Activated CD4-positive, alpha-beta memory T cell treated with anti-CD3 and anti-CD28 coated beads, Interleukin-2, amount 10 ng/mL, durations not matched to agents 7 days and 5 days (primary cell): Measurements from ENCODE around the gene GCNT2. TPM values are rescaled to one million over a fixed set of nuclear protein-coding genes. Genes with fewer than 3 reads are reported as not detected.
A peak's percentile ranks its signal among the peaks of the same experiment; 100 is the strongest.
"Not testable (repeated sequence)": the region's sequence is repeated elsewhere in the genome, so short reads cannot be mapped to it uniquely, and the experiment has no call there.

Source experiments
- CTCF ChIA-PET: fragments of 350-600 bp; sonication (Branson Sonifier 250); formaldehyde crosslinking; loops from one replicate; lab custom pipeline; 2021; ENCODE audit warnings: antibody characterized with exemption, inconsistent platforms; lab: Charles Lee
- POLR2A ChIA-PET: fragments of 350-600 bp; sonication (Branson Sonifier 250); formaldehyde crosslinking; loops from one replicate; lab custom pipeline; 2021; ENCODE audit warnings: antibody characterized with exemption; lab: Charles Lee
- DNase-seq: peaks from one replicate; pipeline ENCODE4 v3.0.0-alpha.2; 2020
- H3K27ac Mint-ChIP-seq: one replicate; pipeline ENCODE4 v1.8.0; 2021; ENCODE audit warnings: mild to moderate bottlenecking, mixed read lengths
- H3K27me3 Mint-ChIP-seq: one replicate; pipeline ENCODE4 v1.8.0; 2021; ENCODE audit warnings: mixed read lengths
- H3K36me3 Mint-ChIP-seq: one replicate; pipeline ENCODE4 v1.8.0; 2021; ENCODE audit warnings: low read depth, mixed read lengths
- H3K4me1 Mint-ChIP-seq: one replicate; pipeline ENCODE4 v1.8.0; 2021; ENCODE audit warnings: mixed read lengths
- H3K4me3 Mint-ChIP-seq: one replicate; pipeline ENCODE4 v1.8.0; 2021; ENCODE audit warnings: mild to moderate bottlenecking, mixed read lengths
- H3K9me3 Mint-ChIP-seq: one replicate; pipeline ENCODE4 v1.8.0; 2021; ENCODE audit warnings: mixed read lengths
- total RNA-seq, 2 experiments: library from RNA; stranded (reverse); gene quantifications; one replicate each; pipeline ENCODE4 v1.2.3, GENCODE V29; 2021

Gene GCNT2
- total RNA-seq, 2 experiments from 2014 or later: 3.0 to 3.1 TPM

DNA sequence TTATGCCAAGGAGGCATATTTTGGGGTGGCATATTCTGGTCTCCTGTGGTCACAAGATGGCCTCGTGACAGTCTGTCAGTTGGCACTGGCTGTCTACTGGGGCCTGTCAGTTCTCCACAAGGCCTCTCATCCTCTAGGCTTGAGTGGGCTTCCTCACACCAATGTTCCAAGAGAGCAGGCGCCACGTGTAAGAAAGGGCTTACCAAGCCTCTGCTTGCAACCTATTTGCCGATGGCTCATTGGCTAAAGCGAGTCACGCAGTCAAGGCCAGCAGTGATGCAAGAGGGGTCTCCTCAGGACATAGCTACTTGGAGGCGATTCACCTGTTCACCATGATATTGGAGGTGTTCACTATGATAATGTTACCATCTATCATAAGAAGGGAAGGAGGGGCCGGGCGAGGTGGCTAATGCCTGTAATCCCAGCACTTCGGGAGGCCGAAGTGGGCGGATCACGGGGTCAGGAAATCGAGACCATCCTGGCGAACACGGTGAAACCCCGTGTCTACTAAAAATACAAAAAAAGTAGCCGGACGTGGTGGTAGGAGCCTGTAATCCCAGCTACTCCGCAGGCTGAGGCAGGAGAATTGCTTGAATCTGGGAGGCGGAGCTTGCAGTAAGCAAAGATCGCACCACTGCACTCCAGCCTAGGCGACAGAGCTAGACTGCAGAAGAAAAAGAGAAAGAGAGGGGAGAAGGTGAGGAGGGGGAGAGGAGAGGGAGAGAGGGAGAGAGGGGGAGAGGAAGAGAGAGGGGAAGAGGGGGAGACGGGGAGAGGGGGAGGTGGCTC lies 138.0 kb downstream of the GCNT2 start:
- POLR2A ChIA-PET: interaction anchor here (1.2 kb wide), 1 partner anchor 61 kb away, joined by 3 read pairs; no protein-coding TSS in a partner anchor
- H3K4me1 Mint-ChIP-seq: peaks cover 15% of the 10 kb centered on the region
- no peaks in the 10 kb centered on the region for H3K9me3 Mint-ChIP-seq
- H3K27me3 Mint-ChIP-seq: peaks cover 11% of the 10 kb centered on the region
- CTCF ChIA-PET: no interaction called here
- no peaks in the 10 kb centered on the region for H3K36me3 Mint-ChIP-seq
- DNase-seq: no peak
- H3K4me3 Mint-ChIP-seq: peak overlapping the region; percentile 59
- no peak overlapping the region for H3K27ac Mint-ChIP-seq

DNA sequence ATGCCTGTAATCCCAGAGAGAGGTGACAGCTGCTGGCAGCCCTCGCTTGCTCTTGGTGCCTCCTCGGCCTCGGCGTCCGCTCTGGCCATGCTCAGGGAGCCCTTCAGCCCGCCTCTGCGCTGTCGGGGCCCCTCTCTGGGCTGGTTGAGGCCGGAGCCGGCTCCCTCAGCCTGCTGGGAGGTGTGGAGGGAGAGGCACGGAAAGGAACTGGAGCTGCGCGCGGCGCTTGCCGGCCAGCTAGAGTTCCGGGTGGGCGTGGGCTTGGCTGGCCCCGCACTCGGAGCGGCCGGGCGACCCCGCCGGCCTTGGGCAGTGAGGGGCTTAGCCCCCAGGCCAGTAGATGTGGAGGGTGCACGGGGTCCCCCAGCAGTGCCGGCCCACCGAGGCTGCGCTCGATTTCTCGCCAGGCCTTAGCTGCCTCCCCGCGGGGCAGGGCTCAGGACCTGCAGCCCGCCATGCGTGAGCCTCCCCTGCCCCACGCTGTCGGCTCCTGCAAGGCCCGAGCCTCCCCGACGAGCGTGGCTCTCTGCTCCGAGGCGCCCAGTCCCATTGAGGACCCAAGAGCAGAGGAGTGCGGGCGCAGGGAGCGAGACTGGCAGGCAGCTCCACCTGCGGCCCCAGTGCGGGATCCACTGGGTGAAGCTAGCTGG lies 138.7 kb downstream of the GCNT2 start:
- CTCF ChIA-PET: no interaction called here
- POLR2A ChIA-PET: interaction anchor here (0.6 to 1.2 kb wide), 4 partner anchors 13 to 61 kb away, joined by 3 read pairs; partner anchors contain the start of genes C6orf52 and PAK1IP1
- H3K9me3 Mint-ChIP-seq: no peaks in the 10 kb centered on the region
- peak overlapping the region; percentile 26 for H3K4me3 Mint-ChIP-seq
- peaks cover 14% of the 10 kb centered on the region for H3K4me1 Mint-ChIP-seq
- no peaks in the 10 kb centered on the region for H3K36me3 Mint-ChIP-seq
- H3K27ac Mint-ChIP-seq: no peak overlapping the region
- peak; percentile 19 for DNase-seq
- peaks cover 10% of the 10 kb centered on the region for H3K27me3 Mint-ChIP-seq

DNA sequence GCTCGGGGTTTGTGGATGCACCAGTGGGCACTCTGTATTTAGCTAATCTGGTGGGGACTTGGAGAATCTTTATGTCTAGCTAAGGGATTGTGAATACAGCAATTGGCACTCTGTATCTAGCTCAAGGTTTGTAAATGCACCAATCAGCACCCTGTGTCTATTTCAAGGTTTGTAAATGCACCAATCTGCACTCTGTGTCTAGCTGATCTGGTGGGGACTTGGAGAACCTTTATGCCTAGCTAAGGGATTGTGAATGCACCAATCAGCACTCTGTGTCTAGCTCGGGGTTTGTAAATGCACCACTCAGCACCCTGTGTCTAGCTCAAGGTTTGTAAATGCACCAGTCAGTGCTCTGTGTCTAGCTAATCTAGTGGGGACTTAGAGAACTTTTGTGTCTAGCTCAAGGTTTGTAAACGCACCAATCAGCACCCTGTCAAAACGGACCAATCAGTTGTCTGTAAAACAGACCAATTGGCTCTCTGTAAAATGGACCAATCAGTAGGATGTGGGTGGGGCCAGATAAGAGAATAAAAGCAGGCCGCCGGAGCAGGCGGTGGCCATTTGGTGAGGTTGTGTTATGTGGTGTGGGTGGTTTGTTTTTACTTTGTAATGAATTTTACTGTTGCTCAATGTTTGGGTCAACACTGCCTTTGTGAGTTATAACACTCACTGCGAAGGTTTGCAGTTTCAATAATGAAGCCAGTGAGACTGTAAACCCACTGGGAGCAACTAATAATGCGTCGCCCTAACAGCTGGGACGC lies 139.5 kb downstream of the GCNT2 start:
- H3K36me3 Mint-ChIP-seq, H3K27me3 Mint-ChIP-seq, CTCF ChIA-PET, H3K4me1 Mint-ChIP-seq, DNase-seq, H3K9me3 Mint-ChIP-seq, H3K27ac Mint-ChIP-seq: not testable (repeated sequence)
- POLR2A ChIA-PET: interaction anchor here (0.9 to 1.2 kb wide), 3 partner anchors 13 to 59 kb away, joined by 3 read pairs; partner anchors contain the start of genes C6orf52 and PAK1IP1
- peak overlapping the region; percentile 63 for H3K4me3 Mint-ChIP-seq

DNA sequence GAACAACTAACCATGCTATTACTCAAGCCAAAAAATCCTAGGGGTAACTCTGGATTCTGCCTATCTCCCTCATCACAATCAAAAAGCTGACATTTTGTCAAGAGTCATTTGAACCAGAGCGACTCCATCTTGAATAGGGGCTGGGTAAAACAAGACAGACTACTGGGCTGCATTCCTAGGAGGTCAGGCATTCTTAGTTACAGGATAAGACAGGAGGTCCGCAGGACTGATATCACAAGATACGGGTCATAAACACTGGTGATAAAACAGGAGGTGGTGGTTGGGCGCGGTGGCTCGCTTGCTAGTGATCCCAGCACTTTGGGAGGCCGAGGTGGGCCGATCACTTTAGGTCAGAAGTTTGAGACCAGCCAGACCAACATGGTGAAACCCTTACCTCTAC lies 141.1 kb downstream of the GCNT2 start:
- H3K36me3 Mint-ChIP-seq: no peaks in the 10 kb centered on the region
- no peak for DNase-seq
- H3K4me1 Mint-ChIP-seq: no peaks in the 10 kb centered on the region
- H3K4me3 Mint-ChIP-seq: no peak overlapping the region
- POLR2A ChIA-PET: no interaction called here
- CTCF ChIA-PET: no interaction called here
- H3K27ac Mint-ChIP-seq: no peak overlapping the region
- H3K27me3 Mint-ChIP-seq: peaks cover 15% of the 10 kb centered on the region
- H3K9me3 Mint-ChIP-seq: no peaks in the 10 kb centered on the region

DNA sequence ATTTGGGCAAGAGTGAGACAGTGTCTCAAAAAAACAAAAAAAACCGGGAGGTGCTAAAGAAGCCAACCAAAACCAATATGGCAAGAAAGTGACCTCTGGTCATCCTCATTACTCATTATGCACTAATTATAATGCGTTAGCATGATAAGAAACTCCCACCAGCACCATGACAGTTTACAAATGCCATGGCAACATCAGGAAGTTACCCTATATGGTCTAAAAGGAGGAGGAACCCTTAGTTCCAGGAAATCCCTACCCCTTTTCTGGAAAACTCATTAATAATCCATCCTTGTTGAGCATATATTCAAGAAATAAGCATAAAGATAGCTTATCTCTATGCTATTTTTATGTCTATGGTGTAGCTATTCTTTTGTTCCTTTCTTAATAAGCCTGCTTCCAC lies 141.6 kb downstream of the GCNT2 start:
- H3K4me1 Mint-ChIP-seq: peaks cover under 1% of the 10 kb centered on the region
- no peaks in the 10 kb centered on the region for H3K9me3 Mint-ChIP-seq
- POLR2A ChIA-PET: no interaction called here
- H3K27me3 Mint-ChIP-seq: peaks cover 20% of the 10 kb centered on the region
- no peak overlapping the region for H3K4me3 Mint-ChIP-seq
- no peaks in the 10 kb centered on the region for H3K36me3 Mint-ChIP-seq
- DNase-seq: no peak
- no peak overlapping the region for H3K27ac Mint-ChIP-seq
- CTCF ChIA-PET: no interaction called here

DNA sequence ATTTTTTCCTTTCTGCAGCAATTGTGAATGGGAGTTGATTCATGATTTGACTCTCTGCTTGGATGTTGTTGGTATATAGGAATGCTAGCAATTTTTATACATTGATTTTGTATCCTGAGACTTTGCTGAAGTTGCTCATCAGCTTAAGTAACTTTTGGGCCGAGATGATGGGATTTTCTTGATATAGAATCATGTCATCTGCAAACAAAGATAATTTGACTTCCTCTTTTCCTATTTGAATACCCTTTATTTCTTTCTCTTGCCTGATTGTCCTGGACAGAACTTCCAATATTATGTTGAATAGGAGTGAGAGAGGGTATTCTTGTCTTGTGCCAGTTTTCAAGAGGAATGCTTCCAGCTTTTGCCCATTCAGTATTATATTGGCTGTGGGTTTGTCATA lies 144.4 kb downstream of the GCNT2 start:
- H3K9me3 Mint-ChIP-seq, H3K4me1 Mint-ChIP-seq, CTCF ChIA-PET, DNase-seq, H3K27ac Mint-ChIP-seq, H3K36me3 Mint-ChIP-seq, H3K4me3 Mint-ChIP-seq: not testable (repeated sequence)
- POLR2A ChIA-PET: interaction anchor here (0.7 kb wide), 1 partner anchor 100 kb away, joined by 3 read pairs; no protein-coding TSS in a partner anchor
- H3K27me3 Mint-ChIP-seq: peaks cover 24% of the 10 kb centered on the region

DNA sequence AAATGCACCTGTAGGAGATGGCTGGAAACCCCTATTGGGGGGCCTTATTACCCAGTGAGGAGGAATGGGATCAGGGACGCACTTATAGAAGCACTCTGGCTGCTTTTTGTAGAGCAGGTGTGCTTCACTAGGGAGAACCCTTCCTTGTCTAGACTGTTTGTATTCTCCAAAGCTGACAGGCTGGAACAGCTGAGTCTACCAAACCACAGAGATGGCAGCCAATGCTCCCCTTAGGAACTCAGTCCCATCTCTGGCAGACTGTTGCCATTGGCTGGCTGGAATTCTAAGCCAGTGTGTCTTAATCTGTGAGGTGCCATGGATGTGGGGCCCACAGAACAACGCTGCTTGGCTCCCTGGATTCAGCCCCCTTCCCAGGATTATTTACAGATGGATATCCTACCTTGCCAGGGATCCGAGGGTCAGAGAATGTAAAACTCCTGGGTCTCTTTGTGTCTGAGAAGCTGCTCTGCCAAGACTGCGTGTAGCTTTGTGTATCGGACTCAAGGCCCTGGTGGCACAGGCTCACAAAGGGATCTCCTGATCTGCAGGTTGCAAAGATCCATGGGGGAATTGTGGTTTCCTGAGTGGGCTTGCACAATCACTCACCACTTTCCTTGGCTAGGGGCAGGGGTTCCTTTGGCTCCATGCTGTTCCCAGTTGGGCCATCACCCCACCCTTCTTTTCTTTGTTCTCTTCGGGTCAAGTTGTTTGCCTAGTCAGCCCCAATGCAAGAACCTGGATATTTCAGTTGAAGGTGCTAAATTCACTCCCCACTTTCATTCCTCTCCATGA lies 147.2 kb downstream of the GCNT2 start:
- Mint-ChIP-seq H3K27me3 (peaks cover 28% of the 10 kb centered on the region), H3K36me3 (no peaks in the 10 kb centered on the region), H3K4me1 (peaks cover 1% of the 10 kb centered on the region), H3K4me3 (no peak overlapping the region), H3K9me3 (no peaks in the 10 kb centered on the region), H3K27ac (no peak overlapping the region)
- POLR2A ChIA-PET: no interaction called here
- DNase-seq: no peak
- CTCF ChIA-PET: no interaction called here

DNA sequence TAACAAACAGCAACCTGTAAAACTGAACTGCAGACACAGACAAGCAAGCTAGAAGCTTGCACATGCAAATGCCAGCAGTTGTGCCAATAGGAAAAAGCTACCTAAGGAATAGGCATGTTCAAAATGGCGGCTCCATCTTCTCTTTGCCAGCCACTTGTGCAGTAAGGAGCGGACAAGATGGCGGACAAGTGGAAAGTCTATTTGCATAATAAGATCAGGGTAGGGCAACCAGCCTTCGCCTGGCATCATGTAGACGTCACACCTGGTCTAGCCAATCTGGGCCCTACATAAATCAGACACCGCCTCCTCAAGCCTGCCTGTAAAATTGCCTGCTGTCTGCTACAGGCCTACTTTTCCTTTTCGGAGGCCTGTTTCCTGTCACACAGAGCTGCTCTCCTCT lies 155.3 kb downstream of the GCNT2 start:
- Mint-ChIP-seq H3K27ac (no peak overlapping the region), H3K27me3 (peaks cover 4% of the 10 kb centered on the region)
- CTCF ChIA-PET: no interaction called here

DNA sequence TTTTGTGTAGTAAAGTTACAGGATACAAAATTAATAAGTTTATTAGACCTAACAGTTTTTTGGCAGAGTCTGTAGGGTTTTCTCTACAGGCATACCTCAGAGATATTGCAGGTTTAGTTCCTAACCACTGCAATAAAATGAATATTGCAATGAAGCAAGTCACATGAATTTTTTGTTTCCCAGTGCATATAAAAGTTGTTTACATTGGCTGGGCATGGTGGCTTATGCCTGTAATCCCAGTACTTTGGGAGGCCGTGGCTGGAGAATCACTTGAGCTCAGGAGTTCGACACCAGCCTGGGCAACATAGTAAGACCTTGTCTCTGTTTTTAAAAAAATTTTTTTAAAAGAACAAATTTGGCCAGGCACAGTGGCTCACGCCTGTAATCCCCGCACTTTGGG lies 157.3 kb downstream of the GCNT2 start:
- Mint-ChIP-seq H3K27ac (no peak overlapping the region), H3K36me3 (no peaks in the 10 kb centered on the region), H3K27me3 (no peaks in the 10 kb centered on the region), H3K4me3 (no peak overlapping the region), H3K9me3 (no peaks in the 10 kb centered on the region), H3K4me1 (peaks cover 10% of the 10 kb centered on the region)
- POLR2A ChIA-PET: no interaction called here
- no peak for DNase-seq
- CTCF ChIA-PET: no interaction called here

More for the DNA sequence above, 155.3 kb downstream of the GCNT2 start:
- POLR2A ChIA-PET: no interaction called here
- no peak for DNase-seq
- Mint-ChIP-seq H3K36me3 (no peaks in the 10 kb centered on the region), H3K9me3 (no peaks in the 10 kb centered on the region), H3K4me3 (no peak overlapping the region), H3K4me1 (no peaks in the 10 kb centered on the region)

Other genes starting within 250 kb of the GCNT2 start
- under 1 TPM in 1 of 2 experiments, not detected in 1; 0.20 TPM for gene TFAP2A, start 106.3 kb upstream of the GCNT2 start, total RNA-seq
- gene C6orf52, start 173.3 kb downstream of the GCNT2 start, total RNA-seq: 1 to 10 TPM in 1 of 2 experiments, under 1 TPM in 1; 0.88 to 1.6 TPM
- gene PAK1IP1, start 173.6 kb downstream of the GCNT2 start, total RNA-seq: 10 to 100 TPM; 10.1 to 10.9 TPM
- gene TMEM14C, start 201.7 kb downstream of the GCNT2 start, total RNA-seq: 10 to 100 TPM; 42.4 to 46.5 TPM
- 10 to 100 TPM; 81.5 to 83.6 TPM for gene TMEM14B, start 226.5 kb downstream of the GCNT2 start, total RNA-seq